HG02623 (cell line): ENCODE measurements around the gene CAPN7.
A peak's percentile ranks its signal among the peaks of the same experiment; 100 is the strongest.

ENCODE experiments used
- ATAC-seq: cut with Tn5 transposase; IDR thresholded peaks from one replicate; pipeline ENCODE4 v1.9.1; 2021; ENCODE audit warnings: moderate library complexity; ENCODE audit not compliant: unreplicated experiment

CAPN7 gene

GRCh38 chr3:15243822-15244482, 37.9 kb downstream of the CAPN7 start:
- ATAC-seq: no peak

DNA sequence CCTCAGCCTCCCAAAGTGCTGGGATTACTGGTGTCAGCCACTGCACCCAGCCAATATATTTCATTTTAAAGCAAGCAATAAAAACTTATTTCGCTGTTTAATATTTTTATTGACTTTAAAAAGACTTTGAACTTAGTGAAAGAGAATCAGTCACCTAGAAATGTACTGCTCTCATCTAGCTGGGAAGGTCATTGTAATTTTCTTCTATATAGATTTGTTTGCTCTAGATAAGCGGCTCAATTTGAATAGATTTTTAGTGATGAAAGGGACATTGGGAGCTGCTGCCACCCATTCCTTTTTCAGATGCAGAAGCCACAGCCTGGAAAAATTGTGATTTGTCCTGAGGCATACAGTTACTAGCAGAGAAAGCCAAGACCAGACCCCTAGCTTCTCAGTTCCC, 40.1 kb downstream of the CAPN7 start:
- ATAC-seq: no peak

- no peak for ATAC-seq
Observed at GRCh38 chr3:15253023-15253697, 47.1 kb downstream of the CAPN7 start.

DNA sequence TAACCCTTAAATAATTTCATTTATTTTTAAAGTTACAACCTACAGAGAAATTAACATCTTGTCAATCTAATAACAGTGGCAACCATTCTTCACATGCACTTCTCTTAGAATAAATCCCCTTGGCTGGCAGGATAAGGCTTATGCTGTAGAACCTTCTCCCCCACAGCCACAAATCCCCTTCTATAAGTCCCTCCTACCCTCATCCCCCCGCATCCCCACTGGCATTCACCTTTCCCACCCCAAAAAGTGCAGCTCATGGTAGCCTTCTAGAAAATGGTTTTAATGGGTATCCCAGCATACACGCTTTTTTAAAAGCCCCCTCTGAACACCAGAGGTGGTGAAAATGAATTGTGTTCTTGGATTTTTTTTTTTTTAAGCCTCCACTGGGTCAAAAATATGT, 49.2 kb downstream of the CAPN7 start:
- ATAC-seq: no peak

DNA sequence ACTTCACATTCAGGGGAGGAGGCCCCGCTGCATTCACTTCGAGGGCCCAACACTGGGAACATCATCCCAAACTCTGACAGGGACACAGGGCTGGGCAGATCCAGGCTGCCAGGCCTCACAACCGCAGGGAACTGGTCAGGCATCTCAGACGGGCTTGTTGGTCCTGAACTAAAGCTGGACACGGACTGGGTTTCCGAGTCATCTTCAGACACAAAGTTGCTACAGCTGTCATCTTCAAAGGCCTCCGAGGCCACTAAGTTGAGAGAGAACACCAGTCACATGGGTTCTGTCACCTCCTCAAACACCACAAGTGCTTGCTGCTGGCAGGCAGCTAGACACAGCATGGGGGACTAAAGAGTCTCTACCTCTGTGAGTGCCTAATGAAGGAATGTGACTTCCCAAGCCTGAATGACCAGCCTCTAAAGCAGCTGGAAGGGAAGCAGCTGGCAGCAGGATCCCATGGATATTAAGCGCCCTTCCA, 50.9 kb downstream of the CAPN7 start:
- ATAC-seq: no peak

GRCh38 chr3:15258720-15259119, 52.7 kb downstream of the CAPN7 start:
- ATAC-seq: no peak

GRCh38 chr3:15260531-15260930, 54.5 kb downstream of the CAPN7 start:
- ATAC-seq: no peak

DNA sequence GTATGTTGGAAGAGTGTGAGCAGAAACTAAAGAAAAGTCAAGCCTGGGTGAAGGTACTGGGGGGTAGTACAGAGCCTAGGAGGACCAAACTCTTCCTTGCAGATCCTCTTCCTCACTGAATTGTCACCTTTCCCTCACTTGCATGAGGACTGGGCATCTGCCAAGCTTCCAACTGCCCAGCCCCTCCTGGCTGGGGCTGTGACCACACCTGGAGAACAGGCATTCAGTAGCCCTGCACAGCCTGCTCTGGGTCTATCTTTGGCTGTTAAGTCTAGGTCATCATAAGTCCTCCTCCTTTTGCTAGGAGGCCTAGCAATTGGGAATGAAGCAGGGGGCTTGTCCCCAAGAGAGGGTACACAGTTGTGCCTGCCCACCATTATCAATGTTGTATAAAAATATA, 55.2 kb downstream of the CAPN7 start:
- no peak for ATAC-seq

DNA sequence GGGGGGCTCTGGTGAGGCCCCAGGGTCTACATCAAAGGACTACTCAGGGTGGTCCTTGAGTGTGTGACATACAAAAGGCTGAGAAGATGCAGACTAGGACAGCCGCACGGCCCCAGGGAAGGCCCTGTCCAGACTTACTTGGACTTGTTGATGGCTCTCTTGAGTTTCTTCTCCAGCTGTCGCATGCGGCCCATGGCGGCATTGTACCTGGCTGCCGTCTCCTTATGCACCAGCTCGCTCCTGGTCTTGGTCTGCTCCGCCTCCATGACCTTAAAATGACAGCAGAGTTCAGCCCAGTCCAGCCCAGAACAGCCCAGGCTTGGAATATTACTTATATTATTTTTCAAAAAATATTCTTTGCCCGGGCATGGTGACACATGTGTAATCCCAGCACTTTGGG, 56.0 kb downstream of the CAPN7 start:
- no peak for ATAC-seq

GRCh38 chr3:15263120-15263519, 57.1 kb downstream of the CAPN7 start:
- no peak for ATAC-seq

- ATAC-seq: no peak
Observed at GRCh38 chr3:15263926-15264325, 57.9 kb downstream of the CAPN7 start.

GRCh38 chr3:15264486-15264885, 58.4 kb downstream of the CAPN7 start:
- ATAC-seq: no peak

GRCh38 chr3:15265655-15266509, 59.8 kb downstream of the CAPN7 start:
- no peak for ATAC-seq

DNA sequence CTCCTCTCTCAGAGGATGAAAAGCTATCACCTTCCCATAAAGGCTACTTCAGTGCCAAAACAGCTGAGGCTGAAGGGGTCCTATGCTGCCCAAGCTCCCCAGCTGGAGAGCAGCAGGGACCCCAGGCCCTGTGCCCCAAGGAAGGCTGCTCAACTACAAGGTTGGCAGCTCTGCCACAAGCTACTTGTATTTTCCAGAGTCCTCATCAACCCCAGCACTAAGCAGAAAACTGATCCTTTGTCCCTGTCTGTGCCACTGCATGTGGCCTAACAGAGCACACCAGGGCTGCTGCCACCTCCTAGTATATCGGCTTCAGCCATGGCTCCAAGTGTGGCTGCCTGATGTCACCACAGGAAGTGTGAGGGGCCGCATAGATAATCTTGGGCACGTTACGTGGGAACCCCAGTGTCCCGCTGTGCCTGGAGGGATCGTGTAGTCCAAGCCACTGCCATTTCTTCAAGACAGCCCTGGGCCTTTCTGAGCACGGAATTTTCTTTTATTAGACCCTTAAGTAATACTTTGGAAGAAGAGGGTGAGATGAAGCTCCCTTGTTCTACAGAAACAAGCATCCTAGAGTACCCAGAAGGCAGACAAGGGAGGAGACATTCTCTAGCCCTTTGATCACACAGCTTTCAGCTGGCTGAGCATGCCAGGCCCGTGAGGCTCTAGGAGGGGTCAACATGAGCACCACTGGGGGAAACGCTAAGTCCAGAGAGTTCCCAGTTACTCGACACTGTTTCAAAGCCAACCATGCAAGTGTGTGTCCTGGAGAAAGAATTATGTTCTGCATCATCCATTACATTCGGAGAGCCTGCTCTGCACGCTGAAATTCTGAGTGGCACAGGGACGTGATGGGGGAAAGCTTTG, 60.7 kb downstream of the CAPN7 start:
- ATAC-seq: no peak

DNA sequence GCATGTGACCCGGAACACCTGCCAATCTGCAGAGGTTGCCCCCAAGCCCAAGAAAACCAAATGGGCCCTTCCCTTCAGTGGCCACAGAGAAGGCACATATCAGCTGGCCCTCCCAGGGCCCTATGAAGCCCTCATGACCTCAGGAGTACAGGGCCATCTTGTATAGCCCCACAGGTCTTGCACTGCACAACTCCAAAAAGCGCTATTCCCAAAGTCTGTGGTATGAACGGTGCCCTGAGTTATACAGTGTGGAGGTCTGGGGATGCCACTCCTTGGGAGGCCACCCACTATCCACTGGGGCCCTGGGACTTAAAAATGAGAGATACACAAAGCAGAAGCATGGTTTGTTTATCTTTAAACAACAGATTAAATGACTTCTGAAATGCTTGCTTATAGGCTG, 61.5 kb downstream of the CAPN7 start:
- no peak for ATAC-seq

DNA sequence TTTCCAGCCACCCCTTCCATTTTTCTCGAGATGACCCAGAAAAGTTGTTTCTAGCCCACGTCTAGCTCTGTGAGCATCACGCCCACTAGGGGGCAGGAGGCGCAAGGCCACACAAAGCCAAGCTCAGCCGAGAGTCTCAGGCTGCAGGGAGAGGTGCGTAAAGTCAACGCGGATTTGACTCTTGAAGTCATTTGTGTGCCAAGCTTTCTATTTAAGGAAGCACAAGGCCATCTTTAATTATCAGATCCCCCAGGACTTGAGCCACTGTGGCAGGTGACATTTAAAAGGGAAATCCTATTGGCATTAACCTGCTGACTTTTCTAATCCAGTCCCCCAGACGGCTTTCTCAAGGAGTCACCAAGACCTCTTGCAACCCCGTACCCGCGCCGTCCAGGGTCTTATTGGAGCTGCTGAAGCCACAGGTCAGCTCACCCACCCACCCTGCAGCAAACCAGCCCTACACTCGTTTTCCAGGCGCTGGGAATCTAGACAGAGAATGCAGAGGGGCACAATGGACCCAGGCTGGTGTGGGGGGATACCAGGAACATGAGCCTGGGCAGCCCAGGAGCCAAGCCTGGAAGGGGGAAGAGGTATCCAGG, 62.1 kb downstream of the CAPN7 start:
- ATAC-seq: no peak

DNA sequence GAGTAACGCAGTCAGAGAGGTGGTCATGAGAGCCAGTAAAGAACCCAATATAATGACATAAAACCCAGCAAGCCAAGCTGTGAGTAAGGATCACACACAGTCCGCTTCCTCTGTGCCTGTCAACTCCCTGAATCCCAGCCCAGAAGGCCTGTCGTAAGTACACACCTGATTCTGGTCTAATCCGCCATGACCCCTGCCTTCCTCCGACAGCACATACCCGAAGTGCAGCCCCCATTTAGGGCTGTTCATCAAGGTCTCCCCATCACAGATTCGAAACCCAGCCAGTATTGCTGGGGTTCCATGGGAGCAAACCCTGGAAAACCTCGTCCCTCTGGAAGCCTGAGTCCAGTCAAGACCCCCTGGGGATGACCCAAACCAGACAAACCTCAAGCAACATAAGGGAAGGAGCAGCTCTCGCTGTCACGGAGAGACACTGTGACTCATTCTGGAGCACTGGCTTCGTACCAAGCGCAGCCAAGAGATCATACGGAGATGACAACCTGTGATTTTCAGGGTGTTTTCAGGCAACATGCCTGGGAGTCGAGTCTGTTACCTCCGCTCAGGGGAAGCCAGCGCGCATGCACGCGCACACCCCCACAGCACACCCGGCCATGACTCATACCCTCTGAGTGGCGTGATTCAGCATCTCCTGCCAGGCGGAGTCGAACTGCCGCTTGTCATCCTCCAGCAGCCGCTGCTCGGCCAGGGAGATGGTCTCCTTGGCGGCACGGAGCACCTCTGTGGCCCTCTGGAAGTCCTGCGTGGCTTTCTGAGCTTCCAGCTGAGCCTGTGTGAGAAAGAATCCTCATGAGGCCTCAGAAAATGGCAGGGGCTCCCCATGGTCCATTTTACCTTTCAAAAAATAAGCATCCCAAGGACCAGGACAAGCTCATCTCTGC, 63.3 kb downstream of the CAPN7 start:
- ATAC-seq: peak; percentile 49

DNA sequence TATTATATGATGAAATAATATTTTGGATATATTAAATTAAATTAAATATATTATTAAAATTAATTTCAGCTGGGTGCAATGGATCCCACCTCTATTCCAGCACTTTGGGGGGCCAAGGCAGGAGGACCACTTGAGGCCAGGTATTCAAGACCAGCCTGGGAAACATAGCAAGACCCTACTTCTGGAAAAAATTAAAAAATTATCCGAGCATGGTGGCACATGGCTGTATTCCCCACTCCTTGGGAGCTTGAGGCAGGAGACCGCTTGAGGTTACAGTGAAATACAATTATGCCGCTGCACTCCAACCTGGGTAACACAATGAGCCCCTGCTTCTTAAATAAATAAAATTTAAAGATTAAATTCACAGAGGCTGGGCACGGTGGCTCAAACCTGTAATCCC, 65.0 kb downstream of the CAPN7 start:
- ATAC-seq: no peak

- ATAC-seq: peak; percentile 67
Observed at GRCh38 chr3:15271785-15272381, 65.8 kb downstream of the CAPN7 start.
